GM19397 (cell line): ENCODE data around the gene CLDN20.

Source experiments
- ATAC-seq: cut with Tn5 transposase; IDR thresholded peaks from one replicate; pipeline ENCODE4 v1.9.1; 2021; ENCODE audit warnings: mild to moderate bottlenecking, moderate library complexity; ENCODE audit not compliant: unreplicated experiment

Gene CLDN20

DNA sequence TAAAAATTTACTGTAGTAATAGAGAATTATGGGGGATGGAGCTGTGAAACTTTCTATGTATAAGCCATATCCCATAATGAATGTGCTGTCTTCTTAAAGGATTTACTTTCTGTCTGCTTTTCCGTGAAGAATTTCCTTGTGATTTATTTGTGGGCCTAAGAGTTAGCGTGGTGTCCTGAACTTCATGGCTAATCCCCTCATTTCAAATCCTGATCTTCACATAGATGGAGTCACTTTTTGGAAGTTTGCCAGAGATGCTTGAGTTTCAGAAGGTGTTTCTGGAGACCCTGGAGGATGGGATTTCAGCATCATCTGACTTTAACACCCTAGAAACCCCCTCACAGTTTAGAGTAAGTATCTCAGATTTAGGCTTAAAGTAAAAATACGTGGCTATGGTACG lies 19.4 kb upstream of the CLDN20 start:
- no peak for ATAC-seq

DNA sequence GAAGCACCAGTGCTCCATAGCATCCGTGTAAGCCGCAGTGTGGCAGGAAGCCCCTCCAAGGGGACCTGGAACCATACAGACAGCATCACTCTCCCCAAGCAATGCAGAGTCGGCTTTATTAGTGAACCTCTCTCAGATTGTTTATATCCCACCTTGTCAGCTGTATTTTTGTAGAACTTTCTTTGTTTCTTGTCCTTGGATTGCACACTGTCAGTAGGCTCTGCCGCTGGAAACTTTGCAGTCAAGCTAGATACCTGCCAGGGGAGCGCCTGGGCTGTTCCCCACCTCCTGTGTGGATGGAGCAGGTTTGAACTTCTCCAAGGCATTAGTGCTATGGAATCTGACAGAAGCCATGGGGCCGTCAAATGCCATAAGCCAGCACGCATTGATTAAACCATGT lies 18.6 kb upstream of the CLDN20 start:
- ATAC-seq: no peak

DNA sequence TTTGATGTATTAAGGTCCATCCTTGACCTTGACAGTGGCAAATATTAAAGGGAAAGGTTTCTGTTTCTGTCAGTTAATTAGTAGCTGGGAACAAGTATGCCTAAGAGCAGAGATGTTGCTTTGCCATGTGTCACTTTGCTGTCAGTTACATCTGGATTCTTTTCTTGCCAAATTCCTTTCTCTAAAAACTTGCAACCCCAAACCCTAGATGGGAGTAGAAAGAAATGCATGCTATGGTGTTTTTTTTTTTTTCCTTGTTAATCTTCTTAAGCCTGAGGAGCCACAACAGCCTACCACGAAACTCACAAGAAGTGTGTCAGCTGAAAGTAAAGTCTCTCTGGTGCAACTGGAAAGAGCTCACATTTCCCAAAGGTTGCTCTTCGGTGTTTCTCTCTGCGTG lies 18.0 kb upstream of the CLDN20 start:
- no peak for ATAC-seq

DNA sequence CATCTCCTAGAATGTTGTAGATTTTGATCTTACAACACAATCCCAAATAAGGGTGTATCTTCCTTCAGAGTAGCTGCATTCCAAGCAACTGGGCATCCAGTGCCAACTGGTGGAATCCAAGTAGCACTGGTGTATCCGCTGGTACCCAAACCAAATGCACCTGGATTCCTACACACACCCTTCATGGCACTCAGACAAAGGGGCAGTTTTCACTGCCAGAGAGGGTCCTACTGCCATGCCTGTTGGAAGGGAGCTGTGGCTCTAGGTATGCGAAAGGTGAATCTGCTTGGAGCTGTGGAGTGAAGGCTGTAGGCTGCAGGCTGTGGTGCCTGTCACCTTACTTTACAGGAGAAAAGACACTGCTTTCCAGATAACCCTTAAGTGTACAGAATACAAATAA lies 17.0 kb upstream of the CLDN20 start:
- no peak for ATAC-seq

DNA sequence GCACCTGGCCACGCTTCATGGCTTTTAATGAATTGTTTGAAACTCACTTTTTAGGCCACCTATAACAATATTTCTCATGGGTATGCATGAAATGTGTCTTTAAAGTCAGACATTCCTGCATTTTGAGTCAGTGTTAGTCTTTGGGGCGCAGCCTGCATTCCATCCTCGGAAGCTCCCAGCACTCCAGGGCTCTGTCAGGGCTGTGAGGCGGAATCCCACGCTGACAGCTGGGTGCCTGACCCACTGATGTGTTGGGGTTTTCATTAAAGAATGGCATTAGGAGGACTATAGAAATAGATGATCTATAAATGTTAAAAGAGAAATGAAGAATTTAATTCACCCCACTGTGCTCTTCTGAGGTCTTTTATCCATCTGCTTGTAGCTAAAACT lies 16.2 kb upstream of the CLDN20 start:
- no peak for ATAC-seq

DNA sequence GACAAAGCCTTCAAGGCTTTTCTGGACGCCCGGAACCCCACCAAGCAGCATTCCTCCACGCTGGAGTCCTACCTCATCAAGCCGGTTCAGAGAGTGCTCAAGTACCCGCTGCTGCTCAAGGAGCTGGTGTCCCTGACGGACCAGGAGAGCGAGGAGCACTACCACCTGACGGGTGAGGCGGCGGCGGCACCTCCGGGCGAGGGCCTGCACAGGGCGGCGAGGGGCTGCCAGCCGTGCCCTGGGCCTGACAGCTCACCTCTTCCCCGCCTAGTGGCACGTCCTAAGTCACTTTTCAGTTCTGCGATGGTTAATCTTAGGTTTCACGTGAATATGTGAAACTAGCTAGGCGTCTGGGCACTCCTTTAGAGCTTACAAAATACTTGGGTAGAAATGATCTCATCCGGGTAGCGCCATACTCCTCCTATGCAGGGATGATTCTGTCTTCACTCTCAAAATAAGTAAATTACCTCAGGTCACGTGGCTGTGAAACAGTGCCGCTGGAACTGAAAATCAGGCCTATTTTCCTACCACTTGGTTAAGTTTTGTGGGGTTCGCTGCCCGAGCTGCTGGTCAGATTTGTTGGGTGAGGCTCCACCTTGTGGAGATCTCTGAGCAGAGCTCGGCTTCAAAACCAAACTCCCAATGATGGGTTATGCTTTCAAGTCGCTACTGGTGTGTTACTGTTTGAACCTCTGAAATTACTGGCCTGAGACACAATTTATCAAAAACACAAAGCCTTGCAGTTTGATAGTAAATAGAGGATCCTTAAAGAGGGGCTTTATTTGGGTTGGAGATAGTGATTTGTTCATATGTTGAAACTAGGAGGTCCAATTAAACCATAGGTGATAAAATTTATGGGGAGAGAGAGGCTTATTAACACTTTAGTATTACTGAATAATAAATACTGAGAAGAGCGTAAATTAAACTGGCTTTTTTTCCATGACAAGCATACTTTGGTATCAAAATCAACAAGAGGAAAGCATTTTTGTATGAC lies 15.5 kb upstream of the CLDN20 start:
- no peak for ATAC-seq

DNA sequence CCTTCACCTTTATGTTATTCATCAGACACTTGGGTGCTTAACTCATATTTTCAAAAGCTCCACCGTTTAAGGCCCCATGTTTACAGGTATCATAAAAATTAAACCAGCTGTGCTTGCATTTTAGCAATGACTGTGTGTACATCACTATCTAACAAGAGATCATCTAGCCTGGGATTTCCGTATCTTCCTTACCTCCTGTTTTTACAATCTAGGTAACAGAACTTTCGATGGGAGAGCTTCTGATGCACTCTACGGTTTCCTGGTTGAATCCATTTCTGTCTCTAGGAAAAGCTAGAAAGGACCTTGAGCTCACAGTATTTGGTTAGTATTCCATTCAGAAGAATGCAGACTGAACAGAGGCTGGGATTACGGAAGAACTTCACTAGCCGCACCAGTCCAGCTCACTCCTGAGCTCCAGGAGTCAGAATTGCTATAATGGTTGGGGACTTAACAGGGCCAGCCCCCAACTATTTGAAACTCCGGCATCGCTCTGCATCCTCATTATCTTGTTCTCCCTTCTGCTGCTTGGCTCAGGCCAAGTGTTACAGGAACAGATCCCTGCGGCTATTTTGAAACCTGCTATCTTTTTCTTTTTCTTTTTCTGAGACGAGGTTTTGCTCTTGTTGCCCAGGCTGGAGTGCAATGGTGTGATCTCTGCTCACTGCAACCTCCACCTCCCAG lies 13.0 kb upstream of the CLDN20 start:
- ATAC-seq: no peak

DNA sequence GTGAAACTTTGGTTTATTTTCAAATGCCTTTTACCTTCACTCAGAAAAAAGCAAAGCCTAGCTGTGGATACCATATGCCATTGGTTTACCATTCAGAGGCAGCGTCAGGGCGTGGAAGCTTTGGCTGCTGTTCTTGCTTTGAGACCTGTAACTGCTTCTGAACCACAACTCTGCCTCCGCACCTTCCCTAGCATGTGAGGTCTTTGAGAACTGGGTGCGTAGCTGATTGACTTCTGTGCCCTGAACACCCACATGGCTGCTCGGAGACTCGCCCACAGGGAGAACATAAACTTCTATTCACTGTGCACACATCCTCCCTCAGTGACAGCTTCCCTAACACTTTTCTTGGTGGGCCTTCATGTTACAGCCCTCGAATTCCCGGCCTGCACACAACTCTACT lies 11.2 kb upstream of the CLDN20 start:
- ATAC-seq: no peak

DNA sequence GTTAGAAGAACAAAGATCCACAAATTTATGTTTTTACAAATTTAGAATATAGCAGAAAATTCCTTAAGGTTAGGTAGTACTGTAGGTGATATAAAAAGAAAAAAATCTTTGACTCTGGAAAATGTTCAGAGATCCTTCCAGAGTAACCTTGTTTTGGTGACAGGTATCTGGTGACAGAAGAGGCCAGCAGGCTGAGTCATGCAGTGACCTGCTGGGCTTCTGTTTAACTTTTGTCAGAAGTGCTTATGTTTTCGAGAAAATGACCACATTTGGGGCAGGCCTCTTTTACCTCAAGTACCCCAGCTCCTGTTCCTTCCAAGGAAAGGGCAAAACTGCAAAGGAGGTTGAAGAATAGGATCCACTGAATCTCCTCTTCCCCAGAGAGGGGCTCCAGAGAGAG lies 10.5 kb upstream of the CLDN20 start:
- no peak for ATAC-seq

DNA sequence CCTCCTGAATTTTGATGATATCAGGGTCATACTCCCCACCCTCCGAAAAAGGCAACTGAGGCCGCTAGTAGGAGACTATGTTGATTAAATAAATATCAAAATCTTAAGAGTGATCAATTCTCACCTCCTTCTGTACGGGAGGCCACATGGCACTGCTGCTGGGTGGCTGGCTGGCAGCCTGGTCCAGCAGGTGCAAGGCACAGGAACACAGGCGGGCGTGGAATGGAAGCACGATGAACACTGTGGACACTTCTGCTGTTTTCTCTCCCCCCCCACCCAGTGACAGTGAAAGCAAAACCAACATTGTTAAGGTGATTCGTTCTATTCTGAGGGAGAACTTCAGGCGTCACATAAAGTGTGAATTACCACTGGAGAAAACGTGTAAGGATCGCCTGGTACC lies 9.7 kb upstream of the CLDN20 start:
- ATAC-seq: no peak

DNA sequence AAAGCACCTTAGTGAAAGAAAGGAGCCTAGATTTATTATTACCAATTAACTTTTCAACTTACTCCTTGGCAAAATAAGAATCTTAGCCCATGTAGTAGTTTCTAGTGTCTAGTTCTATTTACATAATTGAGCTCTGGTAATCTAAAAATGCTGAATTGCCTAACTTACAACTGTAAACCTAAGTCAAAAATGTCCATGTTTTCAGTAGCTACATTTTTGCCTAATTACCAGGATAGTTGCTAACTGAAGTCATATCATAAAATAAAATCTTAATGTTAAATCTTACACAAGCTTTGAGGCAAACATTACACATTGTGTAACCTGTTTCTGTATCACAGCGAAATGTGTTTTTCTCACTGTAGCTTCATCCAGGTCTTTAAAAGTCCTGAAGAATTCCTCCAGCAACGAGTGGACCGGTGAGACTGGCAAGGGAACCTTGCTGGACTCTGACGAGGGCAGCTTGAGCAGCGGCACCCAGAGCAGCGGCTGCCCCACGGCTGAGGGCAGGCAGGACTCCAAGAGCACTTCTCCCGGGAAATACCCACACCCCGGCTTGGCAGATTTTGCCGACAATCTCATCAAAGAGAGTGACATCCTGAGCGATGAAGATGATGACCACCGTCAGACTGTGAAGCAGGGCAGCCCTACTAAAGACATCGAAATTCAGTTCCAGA lies 7.6 kb upstream of the CLDN20 start:
- ATAC-seq: no peak

DNA sequence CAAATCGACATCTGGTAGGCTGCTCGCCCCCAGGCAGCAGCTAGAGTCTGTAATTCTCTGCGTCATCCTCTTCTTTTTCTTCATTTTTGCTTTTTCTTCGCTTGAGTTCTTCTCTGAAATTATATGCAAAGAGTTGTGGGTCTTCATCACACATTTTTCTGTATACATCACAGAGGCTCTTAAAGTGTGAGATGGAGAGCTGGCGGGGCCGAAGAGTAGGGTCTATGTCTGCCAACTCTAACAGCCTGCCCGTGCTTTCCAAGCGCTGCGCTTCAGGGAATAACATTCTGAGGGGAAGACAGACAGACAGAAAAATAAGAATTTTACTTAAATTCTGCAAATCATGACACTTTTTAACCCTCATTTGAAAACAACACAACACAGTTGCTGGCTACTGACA lies 6.0 kb upstream of the CLDN20 start:
- no peak for ATAC-seq

DNA sequence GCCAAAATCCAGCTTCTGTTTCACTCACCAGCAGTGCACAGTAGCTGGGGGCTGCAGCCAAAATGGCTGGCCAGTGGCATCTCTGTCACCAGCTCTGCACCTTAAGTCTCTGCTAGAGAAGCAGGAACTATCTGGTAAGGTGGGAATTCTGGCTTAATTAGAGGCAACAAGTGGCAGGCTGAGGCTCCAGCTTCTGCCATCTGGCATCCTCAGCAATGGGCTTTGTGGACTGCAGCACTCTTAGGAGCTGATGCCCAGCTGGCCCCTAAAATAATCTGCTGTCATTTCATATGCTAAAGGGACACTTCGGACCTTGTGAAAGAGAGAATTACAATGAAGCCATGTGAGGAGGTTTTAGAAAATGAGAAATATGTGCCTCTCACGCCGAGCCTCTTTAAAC lies 4.6 kb upstream of the CLDN20 start:
- ATAC-seq: no peak

DNA sequence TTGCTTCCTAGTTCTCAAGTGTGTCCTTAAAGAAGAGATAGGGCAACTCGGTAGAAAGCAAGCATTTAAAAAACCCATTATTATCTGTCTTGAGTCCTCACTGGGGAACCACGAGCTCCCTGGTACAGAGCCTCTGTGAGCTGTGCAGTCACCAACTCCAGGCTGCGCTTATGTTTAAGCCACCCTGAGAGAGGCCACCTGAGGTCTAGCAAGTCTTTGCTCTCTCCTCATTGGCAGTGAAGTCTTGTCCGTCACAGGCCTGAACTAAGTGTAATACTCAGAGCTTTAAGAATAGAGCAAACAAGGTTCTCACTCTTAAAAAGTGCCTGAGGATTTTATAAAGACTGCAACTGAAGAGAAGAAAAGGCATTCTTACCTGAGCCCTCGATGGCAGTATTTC lies 3.9 kb upstream of the CLDN20 start:
- no peak for ATAC-seq

DNA sequence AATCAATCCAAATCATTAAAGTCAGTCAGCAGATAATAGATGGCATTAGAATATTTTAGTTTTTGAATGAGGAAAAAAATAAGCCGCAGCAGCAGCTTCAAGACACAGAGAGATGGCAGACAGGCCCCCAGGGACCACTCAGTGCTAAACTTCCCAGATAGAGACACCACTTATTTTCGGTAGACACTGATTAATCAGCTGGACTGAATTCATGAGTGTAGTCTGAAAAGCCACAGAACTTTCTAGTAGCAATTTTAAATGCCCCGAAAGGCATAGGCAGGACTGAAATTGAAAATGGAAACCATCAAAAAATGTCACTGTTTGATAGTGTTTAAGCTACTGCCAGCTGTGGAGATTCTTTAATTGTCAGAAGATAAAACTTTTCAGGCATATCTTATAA lies 3.1 kb upstream of the CLDN20 start:
- ATAC-seq: no peak

DNA sequence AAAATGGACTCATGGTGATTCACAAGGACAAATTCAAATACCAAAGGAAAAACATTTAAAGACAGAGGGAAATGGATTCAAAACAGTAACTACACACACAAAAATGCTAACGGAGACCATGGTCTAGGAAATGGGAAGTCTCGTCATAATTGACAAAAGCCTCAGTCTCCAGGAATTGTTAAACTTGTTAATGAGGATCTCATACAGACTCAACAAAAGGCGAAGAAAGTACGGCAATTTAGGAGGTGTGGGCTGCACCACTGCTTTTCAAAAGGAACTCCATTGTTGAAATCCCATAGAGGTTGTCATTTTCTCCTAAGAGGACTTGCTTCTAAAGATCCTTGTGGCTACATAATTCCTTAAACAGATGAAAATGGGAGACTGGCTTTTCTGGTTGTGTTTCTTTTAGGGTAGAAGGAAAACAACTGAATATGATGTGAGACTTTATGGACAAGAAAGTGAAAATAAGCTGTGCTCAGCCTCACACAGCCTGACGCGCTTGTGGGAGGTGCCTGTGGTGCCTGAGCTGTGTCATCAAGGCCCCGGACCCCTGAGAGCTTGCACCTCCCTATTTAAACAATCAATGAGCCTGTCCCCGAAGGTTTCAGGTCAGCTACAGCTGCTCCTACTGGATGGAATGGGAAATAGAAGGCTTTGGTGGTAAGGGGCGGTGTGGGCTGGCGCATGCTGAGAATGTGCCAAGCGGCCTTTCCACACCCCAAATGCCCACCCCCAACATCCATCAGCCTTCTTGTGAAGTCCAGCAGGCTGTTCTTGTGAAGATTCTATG lies 2.5 kb upstream of the CLDN20 start:
- no peak for ATAC-seq

DNA sequence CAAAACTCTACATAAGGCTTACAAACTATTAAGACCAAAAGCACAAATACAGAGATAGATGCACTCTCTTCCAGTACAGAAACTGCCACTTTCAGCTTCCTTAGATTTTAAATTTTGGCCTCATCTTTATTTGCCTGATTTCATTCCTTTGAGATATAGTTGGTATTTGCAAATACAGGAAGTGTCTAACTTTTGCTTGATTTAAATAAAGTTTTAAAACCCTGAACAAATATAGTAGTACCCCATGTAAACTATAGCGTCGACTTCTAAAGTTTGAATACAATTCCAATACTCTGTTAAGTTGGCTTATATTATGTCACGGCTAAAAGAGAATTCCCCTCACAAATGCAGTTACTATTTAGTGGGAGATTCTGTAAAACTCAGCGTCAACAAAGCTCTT lies 1.2 kb upstream of the CLDN20 start:
- no peak for ATAC-seq

DNA sequence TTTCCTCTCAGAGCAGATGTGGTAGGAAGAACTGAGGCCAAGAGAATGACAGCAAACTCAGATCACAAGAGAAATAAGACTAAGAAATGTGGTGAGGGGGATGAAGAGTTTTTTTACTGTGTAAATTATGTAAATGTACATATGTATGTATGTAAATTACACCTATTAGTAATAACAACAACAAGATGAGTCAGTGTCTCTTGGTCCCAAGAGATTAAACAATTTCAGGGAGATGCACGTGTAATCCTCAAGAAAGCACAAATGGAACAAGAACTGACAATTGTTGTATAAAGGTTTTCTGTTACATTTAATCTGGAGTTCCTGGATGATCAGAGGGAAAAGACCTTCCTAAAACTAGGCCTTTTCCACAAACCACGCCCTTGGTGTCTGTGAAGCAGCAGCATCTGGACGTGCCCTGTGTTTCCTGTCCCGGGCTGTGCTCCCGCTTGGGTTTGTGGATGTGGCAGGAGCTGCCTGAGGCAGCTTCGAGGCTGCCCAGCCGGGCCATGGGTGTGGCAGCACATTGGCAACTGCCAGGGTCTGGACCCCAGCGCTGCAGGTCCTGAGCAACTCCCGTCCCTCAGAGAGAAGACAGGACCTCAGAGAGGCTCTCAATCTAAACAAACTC lies 994 bp downstream of the CLDN20 start:
- no peak for ATAC-seq

DNA sequence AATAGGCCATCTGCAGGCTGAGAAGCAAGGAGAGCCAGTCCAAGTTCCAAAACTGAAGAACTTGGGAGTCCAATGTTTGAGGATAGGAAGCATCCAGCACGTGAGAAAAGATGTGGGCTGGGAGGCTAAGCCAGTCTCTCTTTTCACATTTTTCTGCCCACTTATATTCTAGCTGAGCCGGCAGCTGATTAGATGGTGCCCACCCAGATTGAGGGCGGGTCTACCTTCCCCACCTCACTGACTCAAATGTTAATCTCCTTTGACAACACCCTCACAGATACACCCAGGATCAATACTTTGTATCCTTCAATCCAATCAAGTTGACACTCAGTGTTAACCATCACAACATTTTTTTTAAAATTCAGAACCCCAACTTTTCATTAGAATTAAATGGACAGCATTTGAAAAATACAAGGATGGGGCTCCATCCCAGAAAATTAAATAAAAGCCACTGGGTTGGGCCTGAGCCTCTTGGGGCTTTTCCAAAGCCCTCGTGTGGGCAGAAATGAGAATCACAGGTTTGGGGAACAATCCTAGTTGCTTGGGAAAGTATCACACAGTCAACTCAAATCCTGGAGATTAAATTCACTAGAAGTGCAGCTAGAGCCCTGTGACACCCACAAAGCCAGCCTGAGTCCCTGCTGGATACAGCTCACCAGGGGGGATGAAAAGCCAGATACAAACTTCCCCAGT lies 2.2 kb downstream of the CLDN20 start:
- ATAC-seq: no peak

DNA sequence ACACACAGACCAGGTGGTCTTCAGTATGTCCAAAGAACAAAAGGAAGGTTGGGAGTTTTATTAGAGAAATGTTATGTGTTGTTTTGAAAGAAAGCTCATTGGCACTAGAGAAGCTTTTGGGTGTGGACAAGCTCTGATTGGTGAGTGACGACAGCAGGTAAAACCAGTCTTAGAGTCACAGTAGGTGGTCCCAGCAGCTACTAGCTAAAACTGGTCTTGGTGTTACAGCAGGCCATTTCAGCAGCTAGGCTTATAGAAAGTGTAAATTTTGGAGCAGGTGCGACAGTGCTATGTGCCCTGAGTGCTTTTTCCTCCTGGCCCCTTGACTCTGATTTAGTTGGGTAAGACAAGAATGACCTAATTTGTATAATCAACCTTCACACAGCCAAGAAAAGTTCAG lies 3.6 kb downstream of the CLDN20 start:
- ATAC-seq: no peak
